ENCODE measurements around the gene DDX59. TPM values are rescaled to one million over a fixed set of nuclear protein-coding genes. Genes with fewer than 3 reads are reported as not detected.

DDX59 gene
- total RNA-seq, 3 donors from 2014 or later, result 17.7 to 28.5 (median 26.2) TPM

- Histone ChIP-seq H3K9me3 (no peaks in the 10 kb centered on the region), H3K4me1 (ENCODE audit: low read depth) (no peaks in the 10 kb centered on the region), H3K36me3 (ENCODE audit: low read depth) (no peaks in the 10 kb centered on the region), H3K4me3 (no peak overlapping the region)
- no peak for TF ChIP-seq CTCF (IDR thresholded peaks at IDR 0.05)
- peak in 1 of 3 donors; percentile 26 for DNase-seq
- peak; percentile 65 for ATAC-seq
- intact Hi-C loops (cut with DNase I, micrococcal nuclease), result loop anchor here in 1 of 2 donors (10.0 kb wide), 1 partner anchor 176 kb away; no protein-coding TSS in a partner anchor
Observed at GRCh38 chr1:200628223-200628881, 41.4 kb downstream of the DDX59 start.

- H3K9me3 ChIP-seq, result no peaks in the 10 kb centered on the region
- H3K4me3 ChIP-seq, result no peak overlapping the region
- ATAC-seq (no peak), DNase-seq (no peak)
- no peaks in the 10 kb centered on the region for H3K36me3 ChIP-seq (ENCODE audit: low read depth)
- no peak for TF ChIP-seq CTCF (IDR thresholded peaks at IDR 0.05)
- H3K4me1 ChIP-seq (ENCODE audit: low read depth), result no peaks in the 10 kb centered on the region
- intact Hi-C loops (cut with DNase I, micrococcal nuclease), result loop anchor here in 1 of 2 donors (10.0 kb wide), 1 partner anchor 177 kb away; no protein-coding TSS in a partner anchor
Observed at GRCh38 chr1:200627575-200628222, 42.0 kb downstream of the DDX59 start.

- intact Hi-C loops (cut with DNase I, micrococcal nuclease), result loop anchor here in 1 of 2 donors (10.0 kb wide), 1 partner anchor 178 kb away; no protein-coding TSS in a partner anchor
- H3K9me3 ChIP-seq, result no peaks in the 10 kb centered on the region
- H3K4me1 ChIP-seq (ENCODE audit: low read depth), result no peaks in the 10 kb centered on the region
- TF ChIP-seq CTCF (IDR thresholded peaks at IDR 0.05), result no peak
- ATAC-seq (no peak), DNase-seq (no peak)
- H3K36me3 ChIP-seq (ENCODE audit: low read depth), result no peaks in the 10 kb centered on the region
- H3K4me3 ChIP-seq, result no peak overlapping the region
Observed at GRCh38 chr1:200626853-200627534, 42.7 kb downstream of the DDX59 start.

- Histone ChIP-seq H3K9me3 (no peaks in the 10 kb centered on the region), H3K4me3 (no peak overlapping the region), H3K36me3 (ENCODE audit: low read depth) (no peaks in the 10 kb centered on the region), H3K4me1 (ENCODE audit: low read depth) (peaks cover 10% of the 10 kb centered on the region)
- DNase-seq, result no peak
- intact Hi-C loops (cut with DNase I, micrococcal nuclease), result loop anchor here in 1 of 2 donors (10.0 kb wide), 1 partner anchor 179 kb away; no protein-coding TSS in a partner anchor
- no peak for TF ChIP-seq CTCF (IDR thresholded peaks at IDR 0.05)
- no peak for ATAC-seq
Observed at GRCh38 chr1:200625381-200625824, 44.3 kb downstream of the DDX59 start.

- DNase-seq, result no peak
- no peak for TF ChIP-seq CTCF (IDR thresholded peaks at IDR 0.05)
- no peaks in the 10 kb centered on the region for H3K36me3 ChIP-seq (ENCODE audit: low read depth)
- H3K4me1 ChIP-seq (ENCODE audit: low read depth), result peaks cover 14% of the 10 kb centered on the region
- intact Hi-C loops (cut with DNase I, micrococcal nuclease), result loop anchor here (5.0 to 10.0 kb wide), 2 partner anchors 177 to 180 kb away; no protein-coding TSS in a partner anchor
- H3K9me3 ChIP-seq, result no peaks in the 10 kb centered on the region
- ATAC-seq, result no peak
- no peak overlapping the region for H3K4me3 ChIP-seq
Observed at GRCh38 chr1:200624679-200625335, 44.9 kb downstream of the DDX59 start.
